Measurements from ENCODE around the gene CTSL.

GRCh38 chr9:87718231-87718630 is 7.7 kb upstream of the CTSL start:
- TF ChIP-seq ZC3H10 (CRISPR knock-in tag; IDR thresholded peaks at IDR 0.05), result no peak
- TF ChIP-seq TCF4 (CRISPR knock-in tag; IDR thresholded peaks at IDR 0.05; ENCODE audit: borderline replicate concordance), result no peak
- no peak for TF ChIP-seq GLIS3 (CRISPR knock-in tag; IDR thresholded peaks at IDR 0.05)
- no peak for TF ChIP-seq ARNTL (CRISPR knock-in tag; IDR thresholded peaks at IDR 0.05; ENCODE audit: borderline replicate concordance, low read depth)
- no peak for TF ChIP-seq CREB5 (CRISPR knock-in tag; IDR thresholded peaks at IDR 0.05; ENCODE audit: low read depth)
- no peak for TF ChIP-seq ZFP3 (CRISPR knock-in tag; IDR thresholded peaks at IDR 0.05)
- no peak for TF ChIP-seq CSDC2 (CRISPR knock-in tag; IDR thresholded peaks at IDR 0.05)
- TF ChIP-seq ZNF70 (CRISPR knock-in tag; IDR thresholded peaks at IDR 0.05), result no peak
- no peak for TF ChIP-seq ZNF565 (CRISPR knock-in tag; conservative IDR thresholded peaks at IDR 0.05; ENCODE audit: low read depth)
- no peak for TF ChIP-seq TOX (CRISPR knock-in tag; IDR thresholded peaks at IDR 0.05; ENCODE audit: borderline replicate concordance)
- no peak for TF ChIP-seq PPARA (CRISPR knock-in tag; IDR thresholded peaks at IDR 0.05; ENCODE audit: borderline replicate concordance)
